NCI-H2227 (cell line): Measurements from ENCODE around the gene CSNK2A1.
"Not testable (repeated sequence)": the region's sequence is repeated elsewhere in the genome, so short reads cannot be mapped to it uniquely, and the experiment has no call there.

Source experiments
- DNase-seq: peaks from one replicate; lab custom pipeline; 2025; ENCODE audit not compliant: unreplicated experiment; lab: John Stamatoyannopoulos, UW

The CSNK2A1 gene

DNA sequence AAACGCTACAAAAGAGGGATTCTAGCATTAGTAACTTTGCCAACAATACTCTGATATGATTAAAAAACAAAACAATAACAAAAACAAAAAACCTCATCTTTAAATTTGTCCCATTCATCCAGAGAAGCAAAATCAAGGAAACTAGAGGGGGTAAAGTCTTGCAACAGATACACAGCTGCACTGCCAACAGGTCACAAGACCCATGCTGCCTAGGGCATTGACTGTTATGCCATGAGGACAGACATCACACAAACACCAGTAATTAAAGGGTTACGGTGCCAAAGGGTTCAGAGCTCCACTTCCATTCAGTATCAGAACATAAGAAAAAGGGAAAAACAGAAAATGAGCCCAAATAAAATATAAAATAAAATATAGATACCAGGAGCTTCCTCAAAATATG is 82.9 kb downstream of the CSNK2A1 start:
- DNase-seq = no peak

DNA sequence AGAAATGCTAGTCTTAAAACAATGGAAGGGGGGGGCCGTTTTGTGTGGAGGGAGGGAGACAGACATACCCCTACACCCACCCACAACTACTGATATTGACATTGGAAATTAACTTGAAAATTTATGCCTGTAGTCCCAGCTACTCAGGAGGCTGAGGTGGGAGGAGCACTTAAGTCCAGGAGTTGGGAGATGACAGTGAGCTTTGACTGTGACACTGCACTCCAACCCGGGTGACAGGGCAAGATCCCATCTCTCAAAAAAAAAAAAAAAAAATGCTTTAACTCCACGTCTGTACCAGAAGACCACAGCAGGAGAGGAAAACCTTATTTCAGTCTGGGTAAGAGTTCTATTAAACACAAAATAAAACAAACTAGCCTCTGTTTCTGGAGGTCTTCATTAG is 83.4 kb downstream of the CSNK2A1 start:
- no peak for DNase-seq

DNA sequence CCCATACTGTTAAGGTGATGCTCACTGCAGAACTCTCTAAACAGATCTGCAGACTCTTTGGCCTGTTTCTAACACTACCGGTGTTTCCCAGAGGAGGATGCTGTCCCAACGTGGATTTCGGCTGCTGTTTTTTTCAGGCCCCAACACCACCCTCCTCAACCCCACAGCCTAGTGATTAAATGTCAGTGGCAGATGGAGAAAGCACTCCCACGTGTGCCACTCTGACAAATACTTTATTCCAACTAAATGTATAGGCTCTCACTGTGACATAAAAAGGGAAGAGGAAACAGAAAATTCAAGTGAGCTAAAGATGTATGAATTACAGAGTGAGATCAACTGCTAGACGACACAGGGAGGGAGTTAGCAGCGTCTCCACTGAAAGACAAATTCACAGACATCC is 84.8 kb downstream of the CSNK2A1 start:
- no peak for DNase-seq

DNA sequence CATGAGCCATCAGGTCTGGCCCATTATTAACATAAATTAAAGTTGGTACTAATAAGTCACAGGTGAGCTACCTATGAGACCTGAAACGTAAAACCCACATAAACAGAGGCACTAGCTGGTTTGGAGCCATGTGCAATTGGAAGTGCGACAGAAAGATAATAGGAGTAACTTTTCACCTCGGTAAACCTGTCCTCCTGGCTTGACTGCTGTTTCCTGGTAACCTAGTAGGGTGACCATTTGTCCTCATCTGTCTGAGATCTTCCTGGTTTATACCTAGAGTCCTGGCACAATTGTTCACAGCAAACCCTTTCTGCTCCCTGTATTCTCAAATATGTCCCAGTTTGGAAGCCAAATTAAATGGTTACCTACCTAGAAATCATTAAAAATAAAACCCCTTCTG is 88.6 kb downstream of the CSNK2A1 start:
- DNase-seq = no peak

DNA sequence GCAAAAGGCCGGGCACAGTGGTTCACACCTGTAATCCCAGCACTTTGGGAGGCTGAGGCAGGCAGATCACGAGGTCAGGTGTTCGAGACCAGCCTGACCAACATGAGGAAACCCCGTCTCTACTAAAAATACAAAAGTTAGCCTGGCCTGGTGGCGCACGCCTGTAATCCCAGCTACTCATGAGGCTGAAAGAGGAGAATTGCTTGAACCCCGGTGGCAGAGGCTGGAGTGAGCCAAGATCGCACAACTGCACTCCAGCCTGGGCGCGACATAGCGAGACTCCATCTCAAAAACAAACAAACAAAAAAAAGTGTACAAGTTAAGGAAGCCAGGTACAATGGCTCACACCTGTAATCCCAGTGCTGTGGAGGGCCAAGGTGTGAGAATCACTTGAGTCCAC is 91.6 kb downstream of the CSNK2A1 start:
- DNase-seq = not testable (repeated sequence)

DNA sequence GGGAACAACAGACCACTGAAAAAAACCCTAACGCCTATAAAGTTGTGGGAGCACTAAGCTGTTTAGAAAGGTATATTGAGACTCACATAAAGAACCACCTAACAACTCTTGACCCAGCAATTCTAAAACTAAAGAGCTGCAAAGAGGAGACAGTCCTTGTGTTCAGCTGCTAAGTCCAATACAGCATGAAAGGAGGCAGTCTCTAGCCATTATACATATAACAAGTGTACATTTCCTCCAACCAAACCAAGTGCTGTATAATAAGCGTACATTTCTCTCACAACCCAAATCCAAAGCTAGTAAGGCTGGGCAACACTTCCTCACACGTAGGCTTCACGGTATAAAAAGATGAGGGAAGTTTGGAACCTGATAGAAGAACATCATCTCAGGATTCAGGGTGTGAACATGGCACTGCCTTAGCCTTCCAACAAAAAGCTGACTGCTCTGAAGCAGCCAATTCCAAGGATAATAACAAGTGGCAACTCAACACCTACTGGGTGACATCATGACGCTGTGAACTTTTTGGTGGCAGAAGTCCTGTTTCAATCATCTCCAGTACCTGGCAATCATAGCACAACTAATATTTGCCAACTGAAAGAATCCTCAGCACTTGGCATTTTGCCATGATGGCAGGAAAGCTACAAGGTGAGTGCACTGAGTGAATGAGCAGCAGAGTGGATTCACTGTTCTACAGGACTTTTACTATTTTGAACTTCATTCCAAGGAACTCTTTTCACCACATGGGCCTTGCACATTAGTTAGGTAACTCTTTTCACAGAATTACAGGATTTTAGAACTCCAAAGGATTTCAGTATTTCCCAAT is 97.9 kb downstream of the CSNK2A1 start:
- DNase-seq = no peak

DNA sequence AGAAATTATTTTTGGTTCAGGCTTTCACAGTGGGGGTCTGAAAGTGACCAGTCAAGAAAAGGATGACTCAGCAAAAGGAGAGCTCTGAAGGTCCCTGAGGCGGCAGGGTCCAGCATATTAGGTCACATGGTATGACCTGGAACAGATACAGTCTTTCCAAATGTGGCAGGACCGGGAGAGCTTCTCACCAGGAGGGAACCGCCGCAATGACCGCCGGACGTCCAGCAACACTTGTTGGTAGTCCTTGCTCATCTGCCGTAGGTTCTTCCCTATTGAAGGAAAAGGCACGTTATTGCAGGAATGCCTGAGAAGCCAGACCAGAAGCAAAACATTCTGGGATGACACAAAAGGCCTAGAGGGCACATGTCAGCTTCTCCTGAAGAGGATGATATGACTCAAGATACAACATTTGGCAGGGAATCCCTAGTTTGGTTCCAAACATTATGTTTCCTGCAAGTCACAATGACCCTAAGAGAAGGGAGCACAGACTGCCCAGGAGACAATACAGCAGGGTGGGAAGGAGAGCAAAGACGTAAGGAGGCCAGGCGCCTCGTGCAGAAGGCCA is 98.6 kb downstream of the CSNK2A1 start:
- no peak for DNase-seq

DNA sequence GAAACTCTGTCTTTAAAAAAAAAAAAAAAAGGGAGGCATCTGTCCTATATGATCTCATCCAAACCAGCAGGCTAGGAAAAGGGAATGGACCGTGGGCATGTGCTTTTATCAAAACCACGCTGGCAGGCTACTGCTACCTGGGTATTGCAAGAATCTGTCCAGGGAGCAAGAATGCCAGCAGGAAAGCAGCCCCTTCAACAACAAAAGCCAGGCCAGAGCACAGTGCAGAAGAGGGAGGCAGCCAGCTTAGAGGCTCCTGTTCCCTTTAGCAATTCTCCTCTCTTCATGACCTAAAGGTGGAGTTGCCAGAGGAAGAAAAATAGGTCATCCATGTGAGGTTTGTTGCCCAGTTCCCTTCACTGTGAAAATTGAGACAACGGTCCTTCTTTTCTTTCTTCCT is 99.5 kb downstream of the CSNK2A1 start:
- no peak for DNase-seq

DNA sequence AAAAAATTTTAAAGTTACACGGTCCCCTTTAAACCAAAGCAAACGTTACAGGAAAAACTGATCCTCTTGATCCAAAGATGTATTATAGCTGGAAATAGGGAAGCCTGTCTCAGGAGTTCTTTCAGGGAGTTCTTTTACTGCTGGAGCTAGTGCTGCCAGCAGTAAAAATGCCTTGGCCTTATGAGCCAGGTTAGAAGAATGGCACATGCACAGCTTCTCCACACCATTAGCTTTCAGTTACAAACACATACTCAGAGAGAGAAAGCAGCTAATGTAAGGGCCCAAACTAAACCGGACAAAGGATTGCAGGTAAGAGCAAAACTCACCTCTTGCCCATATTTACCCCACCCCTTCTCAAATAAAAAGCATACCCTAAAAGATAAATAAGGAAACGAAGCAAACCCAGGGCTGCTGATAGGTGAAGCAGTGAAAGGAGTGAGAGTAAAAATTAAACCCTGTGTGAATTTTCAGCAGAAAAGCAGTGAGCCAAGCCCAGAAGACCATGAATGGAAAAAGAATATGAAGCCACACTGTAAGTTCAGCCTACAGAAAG is 100.3 kb downstream of the CSNK2A1 start:
- no peak for DNase-seq

DNA sequence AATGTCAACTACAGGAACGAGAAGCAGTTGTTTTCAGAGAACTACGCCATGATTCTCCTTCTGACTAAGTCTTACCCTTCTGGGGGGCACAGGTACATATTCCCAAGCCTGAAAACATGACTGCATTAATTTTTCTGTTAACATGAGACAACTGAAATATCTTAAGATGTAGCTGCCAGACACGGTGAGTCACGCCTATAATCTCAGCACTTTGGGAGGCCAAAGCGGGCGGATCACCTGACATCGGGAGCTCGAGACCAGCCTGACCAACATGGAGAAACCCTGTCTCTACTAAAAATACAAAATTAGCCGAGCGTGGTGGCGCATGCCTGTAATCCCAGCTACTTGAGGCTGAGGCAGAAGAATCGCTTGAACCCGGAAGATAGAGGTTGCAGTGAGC is 103.0 kb downstream of the CSNK2A1 start:
- no peak for DNase-seq

DNA sequence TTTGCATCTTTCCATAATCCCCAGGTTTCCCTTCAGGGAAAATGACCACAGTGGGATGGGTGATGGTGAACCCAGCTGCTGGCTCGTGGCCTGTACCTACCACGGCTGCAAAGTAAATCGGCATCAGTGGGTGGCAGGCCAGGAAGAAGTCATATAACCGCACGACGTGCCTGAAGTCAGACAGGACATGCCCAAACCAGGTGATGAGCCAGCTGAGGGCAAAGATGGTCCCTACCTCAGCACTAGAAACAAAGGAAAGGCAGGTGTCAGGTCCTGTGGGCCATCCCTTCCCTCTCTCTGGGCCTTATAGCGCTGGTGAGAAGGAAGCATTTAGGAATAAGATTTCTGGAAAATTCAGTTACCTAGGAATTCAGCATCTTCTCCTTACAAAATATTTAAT is 103.4 kb downstream of the CSNK2A1 start:
- DNase-seq = no peak

DNA sequence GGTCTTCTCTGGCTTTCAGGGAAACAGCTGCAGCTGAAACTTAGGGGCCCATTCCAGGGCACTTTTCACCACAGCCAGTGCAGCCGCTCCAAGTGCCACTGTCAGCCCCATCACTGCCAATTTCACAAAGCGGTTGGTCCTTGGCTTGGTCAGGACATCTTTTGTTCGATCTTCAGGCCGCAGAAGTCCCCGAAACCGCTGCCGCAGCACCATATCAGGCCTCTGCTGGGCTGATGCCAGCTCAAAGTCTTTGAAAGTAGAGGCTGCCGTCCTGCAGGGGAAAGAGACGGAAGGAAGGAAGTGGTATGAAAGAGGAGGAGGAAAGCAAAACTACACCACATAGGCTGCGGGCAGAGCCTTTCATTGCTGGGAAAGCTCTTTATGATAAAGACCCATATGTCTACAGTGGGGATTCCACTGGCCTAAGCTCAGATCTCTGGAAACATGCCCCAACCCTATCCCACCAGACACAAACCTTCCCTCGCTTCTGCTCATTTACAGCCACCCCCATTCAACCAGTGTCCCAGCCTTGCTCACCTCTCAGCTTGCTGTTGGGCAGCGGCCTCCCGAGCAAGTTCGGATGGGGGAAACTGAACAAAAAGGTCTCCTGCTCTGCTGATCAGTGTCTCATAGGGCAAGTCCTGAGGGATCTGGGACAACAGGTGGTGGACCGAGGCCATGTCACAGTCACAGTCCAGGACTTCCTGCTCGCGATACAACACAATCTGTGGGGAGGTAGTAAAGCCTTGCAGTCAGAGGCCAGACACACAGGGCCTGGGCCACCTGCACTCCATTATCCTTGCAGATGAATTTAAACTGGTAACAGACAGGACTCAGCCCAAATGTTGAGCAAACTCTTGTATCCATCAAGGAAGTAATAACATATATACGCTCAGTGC is 104.8 kb downstream of the CSNK2A1 start:
- no peak for DNase-seq

DNA sequence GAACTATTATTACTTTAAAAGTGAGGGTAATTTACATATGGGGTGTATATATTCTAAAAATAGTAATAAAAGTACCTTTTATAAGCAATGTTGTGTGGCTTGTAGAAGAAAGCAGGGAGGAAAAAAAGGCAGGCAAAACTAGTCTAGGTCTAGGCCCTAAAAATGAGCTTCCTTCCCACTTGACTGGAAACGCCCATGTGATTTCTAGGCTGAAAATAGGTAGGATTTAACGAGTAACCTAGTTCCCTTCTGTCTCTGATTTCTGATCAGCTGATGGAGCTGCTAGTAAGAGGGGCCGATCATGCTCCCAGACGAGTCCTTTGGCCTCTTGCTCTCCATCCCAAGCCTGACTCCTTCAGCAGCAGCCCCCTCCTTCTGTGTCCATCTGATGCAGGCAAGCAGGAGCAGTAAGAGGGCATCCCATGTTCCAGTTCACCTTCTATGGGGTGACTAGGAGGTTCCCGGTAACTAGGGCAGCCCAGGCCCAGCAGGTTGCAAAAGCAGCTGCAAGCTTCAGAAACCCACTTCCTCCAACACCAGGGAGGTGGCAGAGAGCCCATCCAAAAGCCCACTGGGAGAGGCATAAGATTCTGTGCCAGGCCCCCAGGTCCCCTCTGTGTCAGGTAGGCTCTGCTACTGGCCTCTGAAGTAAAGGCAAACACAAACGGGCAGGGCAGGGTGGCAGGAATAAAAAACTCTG is 105.7 kb downstream of the CSNK2A1 start:
- DNase-seq = no peak

DNA sequence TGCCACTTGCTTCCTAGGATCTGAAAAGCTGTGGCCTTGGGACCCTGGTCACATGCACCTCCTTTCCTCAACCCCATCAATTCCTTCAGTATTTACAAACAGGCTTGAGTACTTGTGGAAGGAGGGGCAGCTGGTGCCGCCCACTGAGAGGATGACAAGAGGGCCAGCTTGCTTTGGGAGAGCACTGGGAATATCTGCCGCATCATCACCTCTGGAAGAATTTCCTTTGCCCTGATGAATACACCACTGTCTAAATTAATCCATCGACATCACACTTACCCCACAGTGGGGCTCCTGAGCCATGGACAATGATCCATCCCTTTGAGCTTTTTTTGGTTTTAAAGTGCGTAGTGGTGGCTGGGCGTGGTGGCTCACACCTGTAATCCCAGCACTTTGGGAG is 107.1 kb downstream of the CSNK2A1 start:
- DNase-seq = no peak

DNA sequence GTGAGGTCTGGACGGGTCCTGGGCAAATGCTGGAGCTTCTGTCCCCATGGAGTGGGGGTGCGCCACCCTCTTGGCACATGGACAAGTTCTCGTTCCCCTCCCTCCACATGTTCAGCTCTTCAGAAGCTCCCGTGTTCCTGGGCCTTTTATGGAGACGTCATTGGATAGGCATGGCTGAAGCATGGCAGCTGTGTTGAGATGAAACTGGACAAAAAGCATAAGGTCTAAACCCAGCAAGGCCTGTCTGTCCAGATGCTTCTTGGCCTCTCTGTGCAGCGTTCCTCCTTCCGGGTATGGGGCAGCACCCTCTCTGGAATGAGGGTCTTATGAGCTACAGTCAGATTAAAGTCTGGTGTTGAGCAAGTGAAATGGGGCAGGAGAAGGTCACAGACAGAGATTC is 108.0 kb downstream of the CSNK2A1 start:
- no peak for DNase-seq

DNA sequence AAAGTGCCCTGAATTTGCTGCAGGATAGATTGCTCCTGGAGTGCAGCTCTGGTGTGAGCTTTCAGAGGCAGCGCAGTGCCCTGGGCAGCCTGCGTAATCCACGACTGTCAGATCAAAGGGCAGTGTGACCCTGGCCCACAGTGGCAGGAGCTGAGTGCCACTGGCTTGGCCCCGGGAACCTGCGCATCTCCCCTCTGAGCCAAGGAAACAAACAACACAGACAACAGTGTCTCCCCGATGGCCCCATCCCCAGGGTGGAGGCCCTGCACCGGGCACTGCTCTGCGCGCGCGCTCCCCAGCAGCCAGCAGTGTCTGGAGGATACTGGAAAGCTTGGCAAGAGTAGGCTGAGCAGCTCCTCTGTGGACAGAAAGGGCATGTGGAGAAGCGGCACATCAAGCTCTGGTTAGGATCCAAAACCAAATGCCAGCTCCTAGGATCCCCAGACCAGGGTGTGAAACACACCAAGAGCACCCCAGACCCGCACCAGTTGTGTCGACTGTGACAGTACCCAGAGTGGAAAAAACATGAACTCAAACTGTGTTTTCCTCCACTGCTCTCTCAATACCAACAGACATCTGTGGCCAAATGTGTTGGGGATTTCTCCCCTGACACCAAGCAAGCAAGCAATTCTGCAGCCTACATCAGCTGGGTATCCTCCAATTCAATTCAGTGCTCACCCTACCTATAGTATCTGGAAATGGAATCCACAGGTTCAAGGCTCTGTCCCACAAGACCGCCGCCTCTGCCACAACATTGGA is 108.8 kb downstream of the CSNK2A1 start:
- DNase-seq = no peak

DNA sequence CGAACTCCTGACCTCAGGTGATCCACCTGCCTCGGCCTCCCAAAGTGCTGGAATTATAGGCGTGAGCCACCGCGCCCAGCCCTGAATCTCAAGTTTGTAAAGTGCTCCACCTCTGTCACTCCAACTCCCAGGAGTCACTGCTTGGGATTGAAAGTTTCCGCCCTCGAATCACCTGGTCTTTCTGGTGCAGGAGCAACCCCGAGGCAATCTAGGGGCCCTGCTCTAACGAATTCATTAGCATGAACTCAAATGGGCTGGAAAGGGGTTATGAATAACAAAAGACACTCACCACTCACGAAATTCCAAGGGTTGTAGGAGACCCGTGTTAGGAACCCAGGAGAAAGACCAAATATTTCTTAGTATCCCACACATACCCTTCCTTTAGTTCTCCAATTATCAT is 109.4 kb downstream of the CSNK2A1 start:
- no peak for DNase-seq

DNA sequence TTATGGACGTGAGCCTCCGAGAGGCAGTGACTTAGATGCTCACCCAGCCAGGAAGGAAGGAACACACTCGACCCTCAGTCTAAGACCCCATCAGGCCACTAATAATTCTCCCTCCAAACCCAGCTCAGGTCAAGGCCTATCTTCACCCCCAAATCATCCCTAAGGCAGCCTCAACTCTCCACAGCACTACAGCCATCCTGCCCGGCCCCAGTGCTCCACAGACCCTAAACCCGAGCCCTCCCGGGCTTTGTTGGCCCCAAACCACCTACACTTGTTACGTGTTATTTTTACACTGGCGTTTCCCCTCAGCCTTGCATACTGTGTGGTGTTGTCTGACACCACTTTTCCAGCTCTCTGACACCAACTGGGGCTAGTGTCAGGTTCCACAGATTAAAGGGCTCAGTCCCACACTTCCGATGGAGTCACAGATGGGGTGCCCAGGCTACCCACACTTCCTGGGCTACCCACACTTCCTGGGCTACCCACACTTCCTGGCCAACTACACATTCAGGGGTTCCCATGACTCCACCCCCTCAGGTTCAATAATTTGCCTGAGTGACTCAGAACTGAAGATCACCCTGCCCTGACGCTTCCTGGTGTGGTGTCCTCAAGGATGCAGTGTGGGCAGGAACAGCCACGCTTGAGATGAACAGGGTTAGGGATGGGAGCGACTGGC is 110.2 kb downstream of the CSNK2A1 start:
- DNase-seq = no peak

DNA sequence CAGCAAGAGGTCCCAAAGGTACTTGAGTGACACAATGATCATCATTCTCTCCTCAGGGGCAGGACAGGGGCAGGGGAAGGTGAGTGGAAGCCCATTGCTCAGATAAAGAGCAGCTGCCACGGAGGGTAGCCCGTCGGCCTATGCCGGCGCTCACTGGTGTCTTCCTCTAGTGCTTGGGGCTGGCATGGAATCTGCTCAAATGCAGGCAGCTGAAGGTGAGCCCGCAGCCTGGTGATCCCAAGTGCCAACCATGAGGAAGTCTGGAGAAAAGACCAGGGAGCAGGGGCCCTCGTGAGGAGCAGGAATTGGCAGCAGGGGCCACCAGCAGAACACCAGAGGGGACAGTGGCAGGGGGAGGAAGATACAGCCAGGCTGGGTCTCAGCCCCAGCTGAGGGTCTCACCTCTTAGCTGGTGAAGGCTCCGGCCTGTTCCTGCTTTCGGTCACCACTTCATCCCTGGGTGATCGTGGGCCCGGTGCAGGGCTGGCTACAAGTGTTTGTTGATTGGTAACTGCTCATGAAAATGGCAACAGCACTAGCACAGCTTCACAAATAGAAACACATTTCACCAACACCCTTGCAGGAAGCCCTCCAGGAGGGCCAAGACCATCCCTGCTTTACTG is 110.8 kb downstream of the CSNK2A1 start:
- no peak for DNase-seq
